SK-N-MC (cell line): ENCODE measurements around the gene MAGEA9.
"Not testable (repeated sequence)": the region's sequence is repeated elsewhere in the genome, so short reads cannot be mapped to it uniquely, and the experiment has no call there.

Source experiments
- DNase-seq: peaks from one replicate; pipeline ENCODE4 v3.0.0-alpha.2; 2011; ENCODE audit warnings: low read depth, low spot score
- H3K27ac ChIP-seq: fragments of 200-600 bp; sonication (generic); 2 replicates; pipeline ENCODE4 v1.5.1; 2016; ENCODE audit warnings: mixed run types
- H3K36me3 ChIP-seq: fragments of 200-600 bp; sonication (generic); 2 replicates; pipeline ENCODE4 v1.6.1; 2017; ENCODE audit warnings: antibody characterized with exemption, low read length, mixed read lengths; ENCODE audit not compliant: insufficient read depth
- H3K4me3 ChIP-seq: fragments of 200-600 bp; sonication (generic); 2 replicates; pipeline ENCODE4 v1.5.1; 2016
- H3K9ac ChIP-seq: fragments of 200-600 bp; sonication (generic); 2 replicates; pipeline ENCODE4 v1.8.0; 2017; ENCODE audit warnings: mixed run types, mixed read lengths; ENCODE audit not compliant: insufficient read length
- H3K9me3 ChIP-seq: fragments of 200-600 bp; sonication (generic); 2 replicates; pipeline ENCODE4 v1.6.1; 2017; ENCODE audit warnings: low read depth, mild to moderate bottlenecking, antibody characterized with exemption, low read length, moderate library complexity, mixed read lengths
- EZH2 ChIP-seq: fragments of 200-600 bp; sonication (generic); IDR thresholded peaks from one replicate; pipeline ENCODE4 v1.6.1; 2017; ENCODE audit warnings: antibody characterized with exemption
- FOXP2 ChIP-seq: optimal IDR thresholded peaks from 2 replicates; pipeline ENCODE3; 2011; ENCODE audit warnings: mild to moderate bottlenecking, moderate library complexity; ENCODE audit not compliant: insufficient read depth; ENCODE audit errors: extremely low read length, control extremely low read depth
- POLR2AphosphoS5 ChIP-seq: IDR thresholded peaks from 2 replicates; pipeline ENCODE4 v1.6.1; 2012; ENCODE audit warnings: mild to moderate bottlenecking, low read depth, low read length, borderline replicate concordance

MAGEA9 gene

DNA sequence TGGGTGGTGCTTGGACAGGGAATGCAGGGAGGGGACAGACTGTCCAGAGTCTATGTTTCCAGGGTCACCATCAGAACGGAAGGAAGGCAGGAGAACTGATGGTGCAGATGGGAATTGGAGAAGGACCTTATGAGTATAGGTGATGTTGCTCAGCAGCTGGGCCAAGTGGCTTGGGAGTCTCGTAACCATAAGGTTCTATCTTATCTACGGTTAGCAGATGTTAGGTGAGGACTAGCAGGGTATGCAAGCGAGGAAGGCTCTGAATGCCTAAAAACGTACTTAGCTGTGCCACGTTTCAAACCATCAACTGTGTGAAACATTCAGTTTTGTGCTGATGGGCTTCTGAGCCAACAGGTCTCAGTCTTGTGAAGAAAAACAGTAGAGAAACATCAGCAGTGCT is 22.4 kb downstream of the MAGEA9 start:
- no peaks in the 10 kb centered on the region for H3K36me3 ChIP-seq

DNA sequence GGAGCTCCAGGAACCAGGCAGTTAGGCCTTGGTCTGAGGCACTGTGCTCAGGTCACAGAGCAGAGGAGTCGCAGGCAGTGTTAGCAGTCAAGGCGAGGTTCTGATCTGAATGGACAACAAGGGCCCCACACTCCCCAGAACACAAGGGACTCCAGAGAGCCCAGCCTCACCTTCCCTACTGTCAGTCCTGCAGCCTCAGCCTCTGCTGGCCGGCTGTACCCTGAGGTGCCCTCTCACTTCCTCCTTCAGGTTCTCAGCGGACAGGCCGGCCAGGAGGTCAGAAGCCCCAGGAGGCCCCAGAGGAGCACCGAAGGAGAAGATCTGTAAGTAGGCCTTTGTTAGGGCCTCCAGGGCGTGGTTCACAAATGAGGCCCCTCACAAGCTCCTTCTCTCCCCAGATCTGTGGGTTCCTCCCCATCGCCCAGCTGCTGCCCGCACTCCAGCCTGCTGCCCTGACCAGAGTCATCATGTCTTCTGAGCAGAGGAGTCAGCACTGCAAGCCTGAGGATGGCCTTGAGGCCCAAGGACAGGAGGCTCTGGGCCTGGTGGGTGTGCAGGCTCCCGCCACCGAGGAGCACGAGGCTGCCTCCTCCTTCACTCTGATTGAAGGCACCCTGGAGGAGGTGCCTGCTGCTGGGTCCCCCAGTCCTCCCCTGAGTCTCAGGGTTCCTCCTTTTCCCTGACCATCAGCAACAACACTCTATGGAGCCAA is 26.2 kb downstream of the MAGEA9 start:
- H3K36me3 ChIP-seq: no peaks in the 10 kb centered on the region
- TF ChIP-seq POLR2AphosphoS5: no peak
- TF ChIP-seq EZH2: no peak
- TF ChIP-seq FOXP2: no peak
- H3K9me3 ChIP-seq: no peaks in the 10 kb centered on the region
- no peak overlapping the region for H3K27ac ChIP-seq
- no peak for DNase-seq
- no peak overlapping the region for H3K4me3 ChIP-seq
- no peak overlapping the region for H3K9ac ChIP-seq

More for the DNA sequence above, 22.4 kb downstream of the MAGEA9 start:
- Histone ChIP-seq H3K4me3 (no peak overlapping the region), H3K27ac (no peak overlapping the region), H3K9me3 (no peaks in the 10 kb centered on the region), H3K9ac (no peak overlapping the region)
- TF ChIP-seq EZH2: no peak
- no peak for TF ChIP-seq FOXP2
- no peak for TF ChIP-seq POLR2AphosphoS5
- no peak for DNase-seq

DNA sequence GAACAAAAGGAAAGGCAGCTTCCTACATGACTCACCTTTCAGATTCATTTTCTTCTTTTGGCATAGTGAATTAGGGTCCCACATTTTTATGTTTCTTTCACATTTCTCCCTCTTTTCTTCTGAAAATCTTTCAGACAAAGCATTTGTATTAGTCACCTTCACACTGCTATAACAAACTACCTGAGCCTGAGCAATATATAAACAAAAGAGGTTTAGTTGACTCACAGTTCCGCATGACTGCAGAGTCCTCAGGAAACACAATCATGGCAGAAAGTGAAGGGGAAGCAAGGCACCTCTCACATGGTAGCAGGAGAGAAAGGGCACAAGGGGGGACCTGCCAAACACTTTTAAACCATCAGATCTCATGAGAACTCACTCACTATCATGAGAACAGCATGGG is 36.9 kb downstream of the MAGEA9 start:
- TF ChIP-seq FOXP2 (no peak), POLR2AphosphoS5 (no peak), EZH2 (no peak)
- H3K9me3 ChIP-seq: no peaks in the 10 kb centered on the region
- DNase-seq: no peak

DNA sequence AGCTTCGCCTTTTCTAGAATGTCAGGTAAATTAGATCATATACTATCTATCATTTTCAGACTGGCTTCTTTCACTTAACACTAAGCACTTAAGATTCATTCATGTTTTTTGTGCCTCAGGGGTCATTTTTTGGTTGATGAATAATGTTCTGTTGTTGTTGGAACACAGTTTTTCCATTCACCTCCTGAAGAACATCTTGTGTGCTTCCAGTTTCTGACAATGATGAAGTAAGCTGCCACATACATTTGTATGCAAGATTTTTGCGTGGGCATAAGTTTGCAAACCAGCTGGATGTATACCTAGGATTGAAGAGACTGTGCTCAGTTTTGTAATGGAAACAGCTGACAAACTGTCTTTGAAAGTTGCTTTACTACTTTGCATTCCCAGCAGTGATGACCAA is 37.6 kb downstream of the MAGEA9 start:
- Histone ChIP-seq H3K9me3 (no peaks in the 10 kb centered on the region), H3K4me3 (no peak overlapping the region), H3K36me3 (no peaks in the 10 kb centered on the region), H3K27ac (no peak overlapping the region), H3K9ac (no peak overlapping the region)
- DNase-seq: no peak
- TF ChIP-seq FOXP2: no peak
- TF ChIP-seq POLR2AphosphoS5: no peak
- TF ChIP-seq EZH2: no peak

More for the DNA sequence above, 36.9 kb downstream of the MAGEA9 start:
- no peak overlapping the region for H3K4me3 ChIP-seq
- H3K27ac ChIP-seq: no peak overlapping the region
- H3K36me3 ChIP-seq: no peaks in the 10 kb centered on the region
- H3K9ac ChIP-seq: no peak overlapping the region

DNA sequence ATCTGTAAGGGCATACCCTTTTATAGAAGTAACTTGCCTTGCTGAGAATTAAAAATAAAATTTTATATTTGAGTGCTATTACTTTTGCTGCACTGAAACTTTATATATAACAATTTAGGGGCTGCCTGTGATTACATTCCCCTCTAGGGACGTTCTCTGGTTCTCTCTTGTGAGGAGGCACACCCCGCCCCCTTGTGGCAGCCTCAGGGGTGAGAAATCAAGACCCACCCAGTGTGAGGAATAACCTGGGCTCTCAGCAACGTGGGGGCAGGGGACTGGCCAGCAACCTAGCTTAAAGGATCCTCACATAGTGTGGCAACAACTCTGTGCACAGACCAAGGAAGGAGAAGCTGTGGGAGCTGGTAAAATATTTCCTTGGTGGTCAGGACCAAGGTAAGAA is 43.7 kb downstream of the MAGEA9 start:
- Histone ChIP-seq H3K36me3 (no peaks in the 10 kb centered on the region), H3K9me3 (no peaks in the 10 kb centered on the region), H3K4me3 (no peak overlapping the region), H3K27ac (no peak overlapping the region), H3K9ac (no peak overlapping the region)
- no peak for DNase-seq
- no peak for TF ChIP-seq EZH2
- TF ChIP-seq POLR2AphosphoS5: no peak
- no peak for TF ChIP-seq FOXP2

DNA sequence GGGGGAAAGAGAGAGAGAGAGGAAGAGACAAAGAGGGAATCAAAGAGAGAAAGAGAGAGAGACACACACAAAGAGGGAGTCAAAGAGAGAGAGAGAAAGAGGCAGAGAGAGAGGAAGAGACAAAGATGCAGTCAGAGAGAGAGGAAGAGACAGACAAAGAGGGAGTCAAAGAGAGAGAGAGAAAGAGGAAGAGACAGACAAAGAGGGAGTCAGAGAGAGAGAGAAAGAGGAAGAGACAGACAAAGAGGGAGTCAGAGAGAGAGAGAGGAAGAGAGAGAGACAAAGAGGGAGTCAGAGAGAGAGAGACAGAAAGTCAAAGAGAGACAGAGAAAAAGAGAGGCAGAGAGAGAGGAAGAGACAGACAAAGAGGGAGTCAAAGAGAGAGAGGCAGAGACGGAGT is 45.5 kb downstream of the MAGEA9 start:
- Histone ChIP-seq H3K4me3 (no peak overlapping the region), H3K9ac (no peak overlapping the region), H3K36me3 (no peaks in the 10 kb centered on the region), H3K27ac (no peak overlapping the region), H3K9me3 (no peaks in the 10 kb centered on the region)
- no peak for DNase-seq
- TF ChIP-seq FOXP2 (no peak), EZH2 (no peak), POLR2AphosphoS5 (no peak)

DNA sequence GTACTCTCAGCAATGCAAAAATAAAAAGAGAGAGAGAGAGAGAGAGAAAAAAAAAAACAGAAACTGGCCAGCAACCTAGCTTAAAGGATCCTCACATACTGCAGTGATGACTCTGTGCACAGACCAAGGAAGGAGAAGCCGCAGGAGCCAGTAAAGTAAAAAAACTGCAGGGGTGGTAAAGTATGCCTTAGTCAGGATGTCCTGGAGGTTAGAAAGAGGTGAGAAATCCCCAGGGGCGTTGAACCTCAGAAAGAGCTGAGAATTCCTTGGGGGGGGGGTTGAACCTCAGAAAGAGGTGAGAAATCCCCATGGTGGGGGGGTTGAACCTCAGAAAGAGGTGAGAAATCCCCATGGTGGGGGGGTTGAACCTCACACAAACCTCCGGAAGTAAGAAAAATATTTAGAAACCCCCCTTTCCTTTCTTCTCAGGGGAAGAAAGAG is 48.0 kb downstream of the MAGEA9 start:
- Histone ChIP-seq H3K36me3 (no peaks in the 10 kb centered on the region), H3K4me3 (no peak overlapping the region), H3K27ac (no peak overlapping the region), H3K9ac (no peak overlapping the region), H3K9me3 (no peaks in the 10 kb centered on the region)
- DNase-seq: no peak
- TF ChIP-seq POLR2AphosphoS5 (no peak), EZH2 (no peak), FOXP2 (no peak)

DNA sequence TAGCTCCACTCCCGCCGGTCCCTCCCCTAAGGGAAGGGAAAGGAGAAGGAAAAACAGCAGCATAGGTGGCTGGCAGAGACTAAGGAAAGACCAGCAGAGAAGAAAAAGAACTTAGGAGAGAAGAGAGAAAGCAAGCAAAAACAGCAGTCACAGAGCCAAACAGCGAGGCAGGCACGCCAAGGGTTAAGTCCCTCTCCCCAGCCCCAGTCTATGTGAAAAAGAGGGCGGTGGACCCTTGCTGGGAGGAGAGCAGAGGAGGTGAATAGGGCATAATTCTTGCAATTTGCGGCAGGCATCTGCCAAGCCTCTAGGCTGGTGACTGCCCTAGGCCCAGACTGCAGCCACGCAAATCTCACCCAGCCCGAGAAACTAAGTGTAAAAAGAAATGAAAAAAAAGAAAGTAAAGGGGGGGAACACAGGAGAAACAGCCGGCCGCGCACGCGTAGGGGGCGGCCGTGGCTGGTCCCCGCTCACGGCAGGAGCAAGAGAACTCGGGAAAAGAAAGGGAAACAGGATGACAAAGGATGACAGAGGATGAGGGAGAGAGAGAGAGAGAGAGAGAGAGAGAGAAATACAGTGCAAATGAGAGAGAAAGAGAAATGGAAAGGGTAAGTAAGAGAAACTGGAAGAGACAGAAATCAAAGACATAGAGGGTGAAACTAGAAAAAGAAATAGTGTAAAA is 48.6 kb downstream of the MAGEA9 start:
- no peaks in the 10 kb centered on the region for H3K9me3 ChIP-seq
- H3K9ac ChIP-seq: no peak overlapping the region
- no peak for DNase-seq
- no peak overlapping the region for H3K4me3 ChIP-seq
- H3K36me3 ChIP-seq: no peaks in the 10 kb centered on the region
- no peak overlapping the region for H3K27ac ChIP-seq
- no peak for TF ChIP-seq EZH2
- TF ChIP-seq POLR2AphosphoS5: no peak
- no peak for TF ChIP-seq FOXP2

DNA sequence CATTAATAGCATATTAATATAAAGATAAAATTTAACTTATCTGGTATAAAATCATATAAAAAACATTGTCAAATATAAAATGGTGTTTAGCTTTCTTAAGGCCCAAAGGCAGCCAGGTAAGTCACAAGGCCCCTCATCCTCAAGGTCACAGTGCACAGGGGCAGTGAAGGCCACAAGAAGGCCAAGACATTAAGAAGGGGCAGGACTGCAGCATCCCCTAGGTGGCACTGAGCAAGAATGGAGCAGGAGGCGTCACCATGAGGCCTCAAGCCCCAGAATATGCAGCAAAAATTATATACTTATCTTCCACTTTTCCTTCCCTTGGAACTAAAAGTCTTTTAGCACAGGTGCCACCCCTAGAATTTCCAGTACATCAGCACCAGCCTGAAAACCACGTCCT is 49.7 kb downstream of the MAGEA9 start:
- Histone ChIP-seq H3K9me3 (no peaks in the 10 kb centered on the region), H3K9ac (no peak overlapping the region), H3K4me3 (no peak overlapping the region), H3K27ac (no peak overlapping the region), H3K36me3 (no peaks in the 10 kb centered on the region)
- DNase-seq: no peak
- TF ChIP-seq FOXP2 (no peak), POLR2AphosphoS5 (no peak), EZH2 (no peak)

DNA sequence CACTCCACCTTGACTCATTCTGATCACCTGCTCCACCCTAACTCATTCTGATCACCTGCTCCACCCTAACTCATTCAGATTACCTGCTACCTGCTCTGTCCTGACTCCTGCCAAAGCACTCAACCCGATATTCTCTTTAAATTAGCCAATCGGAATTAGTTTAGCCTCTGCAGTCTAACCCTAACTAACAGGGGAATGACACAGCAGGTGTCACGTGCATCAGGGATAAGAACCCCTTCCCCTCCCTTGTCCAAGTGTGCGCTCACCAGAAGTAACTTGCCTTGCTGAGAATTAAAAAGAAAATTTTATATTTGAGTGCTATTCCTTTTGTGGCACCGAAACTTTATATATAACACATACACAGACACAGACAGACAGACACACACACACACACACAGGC is 55.0 kb downstream of the MAGEA9 start:
- not testable (repeated sequence) for H3K9me3 ChIP-seq, H3K9ac ChIP-seq, H3K27ac ChIP-seq, DNase-seq, H3K36me3 ChIP-seq, H3K4me3 ChIP-seq
